ENCODE measurements around the gene HMCN1.
"Not testable (repeated sequence)": the region's sequence is repeated elsewhere in the genome, so short reads cannot be mapped to it uniquely, and the experiment has no call there.

Gene HMCN1

GRCh38 chr1:185742403-185742802 is 8.2 kb downstream of the HMCN1 start:
- DNase-seq, result no peak

DNA sequence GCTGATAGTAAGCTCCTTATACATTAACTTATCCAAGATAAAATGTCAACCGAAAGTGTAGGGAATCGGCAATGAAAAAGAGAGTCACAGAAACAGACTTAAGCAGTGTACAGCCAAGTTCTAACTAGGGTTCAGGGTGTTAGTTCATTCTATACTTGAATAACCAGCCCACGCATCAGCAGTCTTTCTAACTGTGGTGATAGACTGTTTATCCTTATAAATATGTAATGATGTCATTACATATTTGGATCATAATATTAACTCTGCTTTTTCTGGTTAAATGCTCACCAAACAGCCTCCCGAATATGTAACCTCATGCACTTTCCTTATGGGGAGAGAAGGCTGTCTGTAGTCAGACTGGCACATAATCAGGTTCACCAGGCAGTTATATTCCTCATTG is 11.0 kb downstream of the HMCN1 start:
- no peak for DNase-seq

DNA sequence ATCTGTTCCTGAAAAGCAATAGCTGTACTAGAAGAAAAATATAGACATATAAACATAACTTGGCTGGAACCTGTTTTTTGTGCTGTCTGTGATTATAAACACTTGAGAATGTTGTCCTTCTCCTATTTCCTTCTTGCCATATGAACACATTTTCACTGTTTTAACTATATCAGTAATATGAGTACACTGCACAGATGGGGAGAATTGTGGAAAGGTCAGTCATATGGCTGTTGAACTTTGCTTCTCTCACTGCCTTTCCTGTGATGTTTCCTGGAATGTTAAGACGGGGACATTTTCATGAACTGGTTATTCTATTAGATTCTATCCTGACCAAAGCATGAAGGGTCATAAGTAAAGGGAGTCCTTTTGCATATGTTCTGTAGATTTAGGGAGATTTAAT is 24.9 kb downstream of the HMCN1 start:
- no peak for DNase-seq

GRCh38 chr1:185761841-185762240 is 27.6 kb downstream of the HMCN1 start:
- no peak for DNase-seq

GRCh38 chr1:185767508-185768120 is 33.4 kb downstream of the HMCN1 start:
- DNase-seq, result no peak

GRCh38 chr1:185768371-185768770 is 34.2 kb downstream of the HMCN1 start:
- DNase-seq, result no peak

- DNase-seq, result no peak
Measured at GRCh38 chr1:185769136-185769535, 34.9 kb downstream of the HMCN1 start.

GRCh38 chr1:185774394-185774793 is 40.2 kb downstream of the HMCN1 start:
- DNase-seq, result no peak

- no peak for DNase-seq
Measured at GRCh38 chr1:185775501-185775900, 41.3 kb downstream of the HMCN1 start.

DNA sequence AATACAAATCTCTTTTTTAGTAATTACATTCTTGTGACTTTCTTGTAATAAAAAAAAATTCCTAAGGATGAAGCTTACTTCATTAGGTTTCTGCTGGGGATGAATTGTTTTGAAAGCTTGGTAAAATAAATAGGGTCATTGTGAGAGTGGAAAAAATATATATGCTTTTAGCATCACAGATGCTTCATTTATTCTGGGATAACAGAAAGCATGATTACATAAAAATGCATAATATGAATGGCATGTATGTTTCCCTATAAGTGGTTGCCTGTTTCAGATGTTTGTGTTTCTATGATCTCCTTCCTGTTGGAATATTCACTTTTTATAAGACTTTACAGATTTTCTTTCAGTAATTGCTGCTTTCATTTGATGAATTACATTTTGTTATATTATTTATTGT is 42.3 kb downstream of the HMCN1 start:
- no peak for DNase-seq

DNA sequence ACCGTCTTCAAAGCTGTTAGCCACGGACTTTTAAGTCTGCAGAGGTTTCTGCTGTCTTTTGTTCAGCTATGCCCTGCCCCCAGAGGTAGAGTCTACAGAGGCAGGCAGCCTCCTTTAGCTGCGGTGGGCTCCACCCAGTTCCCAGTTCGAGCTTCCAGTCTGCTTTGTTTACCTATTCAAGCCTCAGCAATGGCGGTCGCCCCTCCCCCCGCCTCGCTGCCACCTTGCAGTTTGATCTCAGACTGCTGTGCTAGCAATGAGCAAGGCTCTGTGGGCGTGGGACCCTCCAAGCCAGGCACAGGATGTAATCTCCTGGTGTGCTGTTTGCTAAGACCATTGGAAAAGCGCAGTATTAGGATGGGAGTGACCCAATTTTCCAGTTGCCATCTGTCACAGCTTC is 49.7 kb downstream of the HMCN1 start:
- not testable (repeated sequence) for DNase-seq

GRCh38 chr1:185785586-185785985 is 51.4 kb downstream of the HMCN1 start:
- DNase-seq, result no peak

GRCh38 chr1:185786524-185786923 is 52.3 kb downstream of the HMCN1 start:
- DNase-seq, result no peak

GRCh38 chr1:185787238-185787637 is 53.0 kb downstream of the HMCN1 start:
- no peak for DNase-seq

DNA sequence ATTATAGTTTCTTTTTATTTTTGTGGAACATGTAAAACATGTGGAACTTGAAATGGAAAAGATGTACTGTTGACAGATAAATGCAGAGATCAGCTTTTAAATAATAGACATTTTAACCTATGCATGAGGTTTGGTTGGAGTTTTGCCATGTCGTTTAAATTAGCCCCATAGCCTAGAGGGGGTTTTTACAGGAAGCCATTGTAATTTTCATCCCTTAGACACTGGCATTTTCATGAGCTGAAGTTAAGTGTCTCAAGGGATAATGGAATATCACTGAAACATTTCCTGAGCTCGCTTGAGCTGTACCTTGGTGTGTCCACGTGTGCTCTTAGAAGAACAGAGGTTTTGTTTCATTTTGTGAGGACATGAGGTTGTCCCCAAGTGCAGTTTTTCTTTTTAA is 54.2 kb downstream of the HMCN1 start:
- DNase-seq, result no peak

DNA sequence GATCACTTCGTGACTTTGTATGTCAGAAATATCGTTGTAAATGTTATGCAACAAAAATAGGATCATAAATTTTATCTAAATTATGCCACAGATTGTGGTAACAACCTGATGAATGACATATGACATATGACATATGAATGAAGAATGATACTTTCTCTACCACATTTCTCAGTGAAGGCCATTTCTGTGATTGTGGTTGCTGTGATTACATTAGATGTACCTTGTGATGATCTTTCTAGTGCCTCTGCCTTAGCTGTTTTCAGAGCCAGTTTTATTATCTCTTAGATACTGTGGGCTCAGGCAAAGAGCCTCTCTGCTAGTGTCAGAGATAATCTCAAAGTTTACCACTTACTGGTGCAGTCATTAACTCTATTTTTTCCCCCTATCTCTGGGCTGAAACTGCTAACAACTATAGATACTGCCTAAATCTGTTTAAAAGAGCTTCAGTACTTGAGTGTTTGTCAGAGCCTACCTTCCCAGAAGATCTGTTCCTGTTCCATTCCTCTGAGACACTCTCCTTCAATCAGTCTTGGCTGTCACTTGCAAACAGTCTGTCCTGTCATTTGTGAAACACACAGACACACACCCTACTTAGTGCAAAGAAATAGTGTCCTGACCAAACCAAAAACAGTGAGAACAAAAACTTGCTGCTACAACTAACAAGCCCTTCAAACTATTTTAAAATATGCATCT is 55.5 kb downstream of the HMCN1 start:
- DNase-seq, result no peak

DNA sequence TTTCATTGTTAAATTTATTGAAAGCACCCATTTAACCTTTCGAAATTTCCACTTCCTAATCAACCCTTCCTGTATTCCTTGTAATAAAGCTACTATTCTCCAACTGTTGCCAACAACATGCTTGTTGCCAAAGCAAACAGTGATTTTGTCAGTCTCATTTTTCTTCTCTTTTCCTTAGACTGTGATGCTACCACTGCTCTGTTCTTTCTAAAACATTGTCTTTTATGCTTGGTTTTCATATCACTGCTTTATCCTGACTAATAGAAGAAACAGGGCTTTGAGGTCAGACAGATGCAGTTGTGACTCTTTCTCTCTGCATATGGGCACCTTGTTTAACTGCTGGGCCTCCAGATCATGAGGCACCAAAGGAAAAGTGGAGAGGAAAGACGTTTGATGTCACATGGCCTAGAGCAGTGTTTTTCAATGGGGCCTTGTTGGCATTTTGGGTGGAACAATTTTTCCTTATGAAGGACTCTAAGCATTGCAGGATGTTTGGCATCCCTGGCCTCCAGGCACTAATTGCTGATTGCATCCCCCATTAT is 56.1 kb downstream of the HMCN1 start:
- DNase-seq, result no peak

DNA sequence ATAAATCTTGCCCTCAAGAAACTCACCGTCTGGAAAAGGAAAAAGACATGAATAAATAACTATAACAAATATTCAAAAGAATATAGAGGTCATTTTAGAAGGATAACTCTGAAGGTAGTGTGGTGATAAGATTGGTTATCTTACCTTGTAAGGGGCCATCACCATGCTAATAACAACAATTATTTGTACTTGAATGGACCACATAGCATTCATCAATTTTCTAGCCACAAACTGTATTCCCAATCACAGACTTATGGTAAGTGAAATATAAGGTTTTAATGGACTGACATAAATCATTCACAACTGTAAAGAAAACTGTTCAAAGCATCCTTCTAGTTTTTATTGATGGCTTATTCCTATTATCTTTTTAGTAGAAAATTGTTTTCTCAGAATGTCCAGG is 57.8 kb downstream of the HMCN1 start:
- DNase-seq, result no peak

DNA sequence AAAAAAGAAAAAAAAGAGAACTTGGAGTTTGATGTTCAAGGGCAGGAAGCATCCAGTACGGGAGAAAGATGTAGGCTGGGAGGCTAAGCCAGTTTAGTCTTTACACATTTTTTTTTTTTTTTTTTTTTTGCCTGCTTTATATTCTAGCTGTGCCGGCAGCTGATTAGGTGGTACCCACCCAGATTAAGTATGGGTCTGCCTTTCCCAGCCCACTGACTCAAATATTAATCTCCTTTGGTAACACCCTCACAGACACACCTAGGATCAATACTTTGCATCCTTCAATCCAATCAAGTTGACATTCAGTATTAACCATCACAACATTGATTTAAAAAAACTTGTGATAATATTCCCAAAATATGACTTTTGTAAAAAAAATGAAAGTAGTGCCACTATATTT is 60.3 kb downstream of the HMCN1 start:
- DNase-seq, result not testable (repeated sequence)

DNA sequence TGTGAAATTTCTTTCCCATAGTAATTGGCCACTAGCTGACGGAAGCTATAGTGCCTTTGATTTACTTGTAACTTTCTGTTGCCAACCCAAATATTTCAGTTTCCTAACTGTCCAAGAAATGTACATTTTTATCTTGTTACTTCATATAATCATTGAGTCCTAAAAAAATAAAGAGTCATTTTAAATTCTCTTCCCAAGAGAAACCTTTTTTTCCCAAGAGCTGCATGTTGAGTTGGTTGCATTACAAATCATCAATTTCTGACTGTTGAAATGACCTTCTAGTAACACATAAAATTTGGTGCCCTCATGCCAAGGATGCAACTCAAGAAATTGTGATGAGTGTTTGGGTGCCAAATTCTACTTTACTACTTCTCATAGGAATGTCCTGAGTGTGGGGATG is 61.0 kb downstream of the HMCN1 start:
- no peak for DNase-seq

- no peak for DNase-seq
Measured at GRCh38 chr1:185798505-185798904, 64.3 kb downstream of the HMCN1 start.

GRCh38 chr1:185803241-185803640 is 69.0 kb downstream of the HMCN1 start:
- DNase-seq, result no peak

GRCh38 chr1:185804206-185804605 is 70.0 kb downstream of the HMCN1 start:
- DNase-seq, result no peak

- no peak for DNase-seq
Measured at GRCh38 chr1:185804608-185805007, 70.4 kb downstream of the HMCN1 start.

DNA sequence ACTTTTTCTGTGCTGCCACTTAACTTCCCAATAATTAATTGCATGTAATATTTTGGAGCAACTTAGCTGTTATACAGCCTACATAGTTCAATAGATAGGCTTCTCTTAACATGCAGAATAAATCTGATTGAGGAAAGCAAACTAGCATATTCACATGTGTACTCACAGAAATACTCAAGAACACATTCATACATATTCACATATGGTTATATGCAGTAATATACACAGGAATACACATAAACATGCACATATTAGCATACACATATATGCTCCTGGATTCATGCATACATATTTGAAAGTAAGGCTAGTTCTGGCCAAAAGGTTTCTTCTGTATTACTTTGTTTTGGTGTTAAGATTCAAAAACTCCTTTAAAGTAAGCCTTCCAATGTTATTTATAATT is 73.1 kb downstream of the HMCN1 start:
- DNase-seq, result no peak

All from GDM1 (cell line).